HG03439 (cell line): ENCODE measurements around the gene SORCS2.
"Not testable (repeated sequence)": the region's sequence is repeated elsewhere in the genome, so short reads cannot be mapped to it uniquely, and the experiment has no call there.

ENCODE experiments used
- ATAC-seq: cut with Tn5 transposase; IDR thresholded peaks from one replicate; pipeline ENCODE4 v1.9.1; 2021; ENCODE audit warnings: mild to moderate bottlenecking, moderate library complexity; ENCODE audit not compliant: unreplicated experiment

Gene SORCS2

DNA sequence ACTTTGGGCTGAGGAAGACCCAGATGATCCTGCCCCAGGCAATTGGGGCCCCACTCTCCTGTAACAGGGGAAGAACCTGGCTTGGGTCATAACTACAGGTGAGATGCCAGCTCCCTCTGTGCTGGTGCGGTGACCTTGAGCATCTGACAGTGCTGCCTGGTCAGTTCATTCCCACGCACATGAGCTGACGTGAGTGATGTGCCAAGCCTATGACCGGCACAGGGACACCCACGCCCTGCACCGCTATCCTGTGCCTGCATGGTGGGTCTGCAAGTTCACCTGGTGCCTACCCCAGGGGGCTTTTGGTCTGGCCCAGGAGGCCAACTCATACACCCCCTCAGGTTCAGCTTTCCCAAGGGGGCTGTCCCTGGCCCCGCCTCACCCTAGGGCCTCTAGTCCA lies 366.1 kb downstream of the SORCS2 start:
- no peak for ATAC-seq

DNA sequence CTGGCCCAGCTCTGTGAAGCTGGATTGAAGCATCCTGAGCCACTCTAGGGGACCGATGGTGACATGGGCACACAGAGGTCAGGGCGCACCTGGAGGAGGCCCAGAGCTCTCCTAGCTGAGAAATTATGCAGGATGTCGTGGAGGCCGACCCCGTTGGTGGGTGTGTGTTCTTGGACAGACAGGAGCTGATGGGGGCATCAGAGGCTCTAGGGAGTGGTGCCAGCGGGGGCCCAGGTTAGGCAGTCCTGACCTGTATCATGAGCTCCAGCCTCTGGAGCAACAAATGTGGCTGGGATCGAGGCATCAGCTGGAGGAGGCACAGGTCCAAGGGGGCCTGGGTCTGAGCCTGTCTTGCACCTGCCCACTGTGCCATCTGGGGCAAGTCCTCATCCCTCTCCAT lies 367.0 kb downstream of the SORCS2 start:
- no peak for ATAC-seq

DNA sequence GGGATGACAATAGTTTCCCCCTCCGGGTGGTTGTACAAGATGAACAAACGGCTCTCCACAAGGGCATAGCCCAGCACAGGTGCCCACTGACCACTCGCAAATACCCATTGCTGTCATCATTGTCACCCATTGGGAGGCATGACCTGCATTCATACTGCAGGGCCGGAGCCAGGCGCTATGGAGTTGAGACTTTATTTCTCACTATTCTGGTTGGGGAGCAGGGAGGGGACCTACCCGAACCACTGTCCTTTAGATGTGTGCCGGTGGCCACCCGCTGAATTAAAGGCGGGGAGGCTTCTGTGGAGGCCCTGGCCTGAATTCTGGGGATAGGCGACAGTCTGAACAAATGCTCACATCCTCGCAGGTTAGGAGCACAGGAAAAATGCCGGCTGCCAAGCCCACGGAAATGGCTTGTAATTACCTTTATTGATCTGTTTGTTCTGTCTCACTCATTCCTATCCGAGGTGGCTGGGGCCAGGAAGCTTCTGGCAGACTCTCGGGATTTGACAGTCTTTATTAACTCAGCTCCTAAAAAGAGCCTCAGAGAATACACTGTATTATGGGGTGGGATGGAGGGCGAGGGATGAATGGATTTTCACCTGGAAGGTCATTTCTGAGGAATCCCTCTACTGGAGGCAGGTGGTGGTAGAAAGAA lies 367.5 kb downstream of the SORCS2 start:
- no peak for ATAC-seq

DNA sequence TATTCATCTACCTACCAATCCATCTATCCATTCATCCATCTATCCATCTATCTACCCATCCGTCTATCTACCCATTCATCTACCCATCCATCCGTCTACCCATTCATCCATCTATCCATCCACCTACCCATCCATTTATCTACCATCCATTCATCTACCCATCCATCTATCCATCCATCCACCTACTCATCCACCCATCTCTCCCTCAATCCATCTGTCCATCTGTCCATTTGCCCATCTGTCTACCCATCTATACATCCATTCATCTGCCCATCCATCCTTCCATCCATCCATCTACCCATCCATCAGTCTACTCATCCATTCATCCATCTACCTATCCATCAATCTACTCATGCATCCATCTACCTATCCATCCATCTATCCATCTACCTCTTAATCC lies 369.2 kb downstream of the SORCS2 start:
- no peak for ATAC-seq

DNA sequence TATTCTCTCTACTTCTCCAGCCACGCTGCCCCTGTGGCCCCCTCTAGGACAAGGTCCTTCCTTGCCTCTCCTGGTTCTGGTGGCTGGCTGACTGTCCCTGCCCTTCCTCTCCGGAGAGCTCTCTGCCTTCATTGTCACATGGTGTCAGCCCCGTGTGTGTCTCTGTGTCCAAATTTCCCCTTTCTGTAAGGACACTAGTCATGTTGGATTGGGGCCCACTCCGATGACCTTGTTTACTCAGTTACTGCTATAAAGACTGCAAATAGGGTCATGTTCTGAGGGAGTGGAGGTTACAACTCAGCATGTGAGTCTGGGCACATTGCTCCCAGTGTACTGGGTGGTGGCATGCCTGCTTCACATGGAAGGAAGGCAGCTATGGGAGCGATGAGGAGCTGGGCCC lies 371.9 kb downstream of the SORCS2 start:
- ATAC-seq = no peak

DNA sequence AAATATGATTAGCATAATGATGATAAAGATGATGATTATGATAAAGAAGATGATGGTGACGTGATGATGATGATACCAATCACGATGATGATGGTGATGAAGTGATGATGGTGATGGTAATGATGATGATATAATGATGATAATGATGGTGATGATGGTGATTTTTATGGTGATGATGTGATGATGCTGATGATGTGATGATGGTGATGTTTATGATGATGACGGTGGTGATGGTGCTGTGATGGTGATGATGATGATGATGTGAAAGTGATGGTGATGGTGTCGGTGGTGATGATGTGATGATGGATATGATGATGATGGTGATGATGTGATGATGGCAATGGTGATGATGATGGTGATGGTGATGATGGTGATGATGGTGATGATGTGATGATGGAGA lies 373.1 kb downstream of the SORCS2 start:
- no peak for ATAC-seq

DNA sequence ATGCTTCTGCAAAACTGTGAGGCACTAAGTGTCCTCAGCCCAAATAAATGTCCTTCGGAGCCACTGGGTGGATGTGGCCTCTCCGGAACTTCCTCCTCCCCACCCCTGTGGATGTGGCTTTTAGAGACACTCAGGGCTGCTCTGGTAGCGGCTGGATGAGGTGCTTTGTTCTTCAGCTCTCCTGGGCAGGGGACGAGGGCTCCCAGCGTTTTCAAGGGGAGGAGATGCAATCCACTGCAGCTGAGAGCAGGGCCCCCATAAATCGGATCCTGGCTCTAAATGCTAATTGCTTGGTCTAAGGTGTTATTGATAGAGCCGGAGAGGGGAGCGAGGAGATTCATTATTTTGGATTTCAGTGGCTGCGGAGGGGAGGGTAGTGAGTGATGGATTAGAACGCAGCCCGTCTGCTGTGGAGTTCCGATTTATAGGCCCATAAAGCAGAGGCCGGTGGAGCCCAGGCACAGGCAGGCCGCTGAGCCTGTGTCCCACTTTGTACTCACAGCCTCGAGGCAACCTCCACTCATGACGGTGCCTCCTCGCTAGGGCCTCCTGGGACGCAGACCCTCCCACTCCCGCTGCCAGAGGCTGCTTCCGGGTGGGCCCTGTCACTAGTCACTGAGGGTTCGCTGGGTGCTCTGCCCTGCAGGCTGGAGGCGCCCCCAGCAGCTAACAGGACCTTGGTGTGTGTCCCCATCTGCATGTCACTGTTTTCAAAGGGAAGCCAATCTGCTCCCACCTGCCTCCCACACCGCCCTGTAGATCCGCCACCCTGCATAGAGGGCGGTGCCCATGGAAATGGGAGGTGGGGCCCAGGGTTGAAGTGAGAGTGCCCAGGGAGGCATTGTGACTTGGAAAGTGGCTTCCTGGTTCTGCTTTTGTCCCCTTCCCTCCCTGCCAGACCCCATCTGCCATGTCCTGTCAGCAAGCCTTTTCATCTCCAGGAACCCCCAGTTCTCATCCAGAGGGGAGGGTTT lies 377.8 kb downstream of the SORCS2 start:
- no peak for ATAC-seq

DNA sequence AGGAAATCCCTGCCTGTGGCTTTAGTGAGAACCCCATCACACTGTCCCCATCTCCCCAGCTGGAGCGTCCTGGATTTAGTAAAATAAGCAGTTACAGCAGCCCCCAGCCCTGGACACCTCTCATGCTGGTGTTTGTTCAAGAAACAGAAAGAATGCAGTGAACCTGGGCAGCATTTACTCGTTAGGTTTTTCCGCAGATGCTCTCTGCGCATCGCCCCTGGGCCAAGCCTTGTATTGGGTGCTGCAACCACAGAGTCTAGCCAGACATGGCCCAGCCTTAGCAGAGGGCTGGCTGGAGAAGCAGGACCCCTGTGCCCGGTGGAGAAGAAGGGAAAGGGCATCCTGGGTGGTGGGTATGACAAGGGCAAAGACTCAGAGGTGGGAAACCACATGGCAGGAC lies 378.7 kb downstream of the SORCS2 start:
- ATAC-seq = no peak

DNA sequence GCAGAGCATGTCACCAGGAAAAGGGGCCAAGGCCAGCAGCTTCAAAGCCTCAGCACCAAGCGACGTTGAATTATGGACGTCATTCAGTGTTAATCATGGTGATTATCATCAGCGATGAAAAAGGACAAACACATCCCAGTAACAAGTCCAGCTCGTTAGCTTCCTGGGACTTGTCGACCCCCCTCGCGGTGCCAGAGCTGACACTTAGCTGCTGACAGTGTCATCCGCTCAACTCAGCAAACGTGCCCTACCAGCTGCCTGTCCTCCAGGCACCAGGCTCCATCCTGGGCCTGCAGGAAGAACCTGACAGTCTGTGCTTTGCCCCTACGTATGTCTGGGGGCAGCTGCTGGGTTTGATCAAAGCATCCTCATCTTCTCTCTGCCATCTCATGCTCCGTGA lies 379.4 kb downstream of the SORCS2 start:
- ATAC-seq = no peak

DNA sequence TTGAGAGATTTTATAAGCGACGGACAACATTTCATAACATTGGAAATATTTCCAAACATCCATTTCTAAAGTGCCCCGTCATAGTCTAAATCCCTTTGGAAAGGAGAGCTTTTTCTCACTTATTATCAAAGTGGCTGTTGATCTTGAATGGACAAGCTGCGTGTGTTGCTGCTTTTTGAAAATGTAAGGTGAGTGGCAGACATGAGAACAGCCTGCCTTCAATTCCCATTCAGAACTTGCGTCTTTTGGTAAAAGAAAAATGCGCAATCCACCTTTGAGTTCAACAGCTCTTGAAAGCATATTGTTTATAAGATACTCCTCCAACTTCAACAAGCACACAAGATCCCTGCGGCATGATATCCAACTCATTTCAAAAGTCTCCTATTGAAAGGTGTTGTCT lies 380.6 kb downstream of the SORCS2 start:
- ATAC-seq = no peak

DNA sequence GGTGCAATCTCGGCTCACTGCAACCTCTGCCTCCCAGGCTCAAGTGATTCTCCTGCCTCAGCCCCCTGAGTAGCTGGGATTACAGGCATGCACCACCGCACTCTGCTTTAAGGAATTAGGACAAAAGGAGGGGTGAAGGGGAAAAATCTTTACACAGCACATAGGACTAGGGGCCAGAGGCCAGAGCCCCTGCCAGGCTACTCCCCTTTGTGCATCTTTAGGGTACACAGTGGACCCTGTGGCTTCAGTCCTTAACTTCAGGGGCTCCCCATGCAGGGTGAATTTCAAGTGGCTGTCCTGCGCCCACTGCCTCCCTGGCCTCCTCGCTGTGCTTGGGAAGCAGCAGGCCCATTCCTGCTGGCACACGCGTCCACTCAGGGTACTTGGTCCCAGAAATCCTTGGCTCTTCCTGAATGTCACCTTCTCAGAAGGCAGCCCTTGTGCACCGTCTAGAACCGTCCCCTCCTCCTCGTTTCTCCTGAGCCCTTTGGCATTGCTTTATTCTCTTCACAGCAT lies 381.3 kb downstream of the SORCS2 start:
- no peak for ATAC-seq

DNA sequence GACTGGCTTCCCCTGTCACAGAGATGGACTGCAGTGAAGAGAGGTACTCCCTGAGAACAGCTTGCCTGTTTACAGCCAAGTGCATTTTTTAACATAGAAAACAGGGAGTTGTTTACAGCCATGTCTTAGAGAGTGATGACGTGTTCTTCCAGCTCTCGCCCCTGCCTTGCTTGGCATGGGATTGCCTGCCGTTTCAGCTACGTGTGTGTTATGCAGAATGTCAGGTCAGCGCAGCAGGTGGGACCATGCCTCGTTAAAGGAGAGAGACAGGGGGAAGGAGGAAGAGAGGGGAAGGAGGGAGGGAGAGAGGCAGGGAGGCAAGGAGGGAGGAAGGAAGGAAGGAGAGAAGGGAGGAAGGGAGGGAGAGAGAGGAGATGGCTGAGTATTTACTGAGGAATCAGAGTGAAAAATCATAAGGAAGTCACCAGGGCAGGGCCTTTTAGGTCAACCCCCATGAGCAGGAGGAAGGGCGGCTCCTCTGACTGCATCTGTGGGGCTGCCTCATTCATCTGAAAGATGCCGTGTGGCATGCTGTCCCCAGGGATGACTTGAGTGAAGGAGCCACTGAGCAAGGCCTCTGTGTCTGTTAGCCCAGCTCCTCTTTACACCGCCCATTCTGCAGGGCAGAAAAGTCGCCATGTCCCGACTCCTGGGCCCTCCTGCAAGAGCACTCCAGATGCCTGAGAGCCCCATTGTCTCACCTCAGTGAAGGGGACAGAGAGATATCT lies 382.1 kb downstream of the SORCS2 start:
- no peak for ATAC-seq

DNA sequence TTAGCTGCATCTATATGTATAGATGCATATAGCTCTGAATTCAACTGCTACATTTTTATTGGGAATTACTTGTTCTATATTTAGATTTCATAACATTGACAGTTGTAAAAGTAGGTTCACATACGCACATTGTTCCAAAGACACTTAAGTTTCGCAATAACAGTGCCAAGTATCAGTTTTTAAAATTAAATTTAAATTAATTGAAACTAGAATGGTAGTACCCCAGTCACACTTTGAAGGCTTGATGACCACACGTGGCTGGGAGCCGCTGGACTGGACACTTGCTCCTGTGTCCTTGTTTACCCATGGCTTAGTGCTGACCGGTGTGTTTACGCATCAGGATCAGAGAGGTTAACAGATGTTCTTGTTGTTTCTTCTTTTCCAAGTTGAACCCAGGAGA lies 383.1 kb downstream of the SORCS2 start:
- no peak for ATAC-seq

DNA sequence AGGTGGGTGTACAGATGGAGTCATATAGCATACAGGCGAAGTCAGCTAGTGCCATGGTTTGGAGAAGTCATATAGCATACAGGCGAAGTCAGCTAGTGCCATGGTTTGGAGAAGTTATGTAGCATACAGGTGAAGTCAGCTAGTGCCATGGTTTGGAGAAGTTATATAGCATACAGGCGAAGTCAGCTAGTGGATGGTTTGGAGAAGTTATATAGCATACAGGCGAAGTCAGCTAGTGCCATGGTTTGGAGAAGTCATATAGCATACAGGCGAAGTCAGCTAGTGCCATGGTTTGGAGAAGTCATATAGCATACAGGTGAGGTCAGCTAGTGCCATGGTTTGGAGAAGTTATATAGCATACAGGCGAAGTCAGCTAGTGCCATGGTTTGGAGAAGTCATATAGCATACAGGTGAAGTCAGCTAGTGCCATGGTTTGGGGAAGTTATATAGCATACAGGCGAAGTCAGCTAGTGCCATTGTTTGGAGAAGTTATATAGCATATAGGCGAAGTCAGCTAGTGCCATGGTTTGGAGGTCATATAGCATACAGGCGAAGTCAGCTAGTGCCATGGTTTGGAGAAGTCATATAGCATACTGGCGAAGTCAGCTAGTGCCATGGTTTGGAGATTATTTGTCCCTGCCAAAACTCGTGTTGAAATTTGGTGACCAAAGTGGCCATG lies 385.2 kb downstream of the SORCS2 start:
- not testable (repeated sequence) for ATAC-seq

DNA sequence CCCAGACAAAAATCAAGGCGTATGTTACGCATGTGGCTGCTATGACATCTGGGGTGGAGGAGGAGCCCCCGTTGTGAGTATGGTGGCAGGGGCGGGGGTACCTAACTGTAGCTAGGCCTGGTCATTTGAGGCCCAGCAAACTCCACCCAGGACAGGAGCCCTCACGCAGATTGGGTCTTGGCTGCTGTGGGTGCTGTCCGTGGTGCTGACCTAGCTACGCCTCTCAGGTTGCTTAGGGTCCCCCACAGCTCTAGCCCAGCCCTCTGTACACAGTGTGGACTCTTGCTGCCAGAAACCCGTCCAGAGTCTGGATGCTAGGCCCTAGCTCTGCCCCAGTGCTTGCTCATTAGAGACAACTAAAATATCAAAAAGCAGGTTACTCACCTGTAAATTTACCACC lies 389.1 kb downstream of the SORCS2 start:
- ATAC-seq = no peak

DNA sequence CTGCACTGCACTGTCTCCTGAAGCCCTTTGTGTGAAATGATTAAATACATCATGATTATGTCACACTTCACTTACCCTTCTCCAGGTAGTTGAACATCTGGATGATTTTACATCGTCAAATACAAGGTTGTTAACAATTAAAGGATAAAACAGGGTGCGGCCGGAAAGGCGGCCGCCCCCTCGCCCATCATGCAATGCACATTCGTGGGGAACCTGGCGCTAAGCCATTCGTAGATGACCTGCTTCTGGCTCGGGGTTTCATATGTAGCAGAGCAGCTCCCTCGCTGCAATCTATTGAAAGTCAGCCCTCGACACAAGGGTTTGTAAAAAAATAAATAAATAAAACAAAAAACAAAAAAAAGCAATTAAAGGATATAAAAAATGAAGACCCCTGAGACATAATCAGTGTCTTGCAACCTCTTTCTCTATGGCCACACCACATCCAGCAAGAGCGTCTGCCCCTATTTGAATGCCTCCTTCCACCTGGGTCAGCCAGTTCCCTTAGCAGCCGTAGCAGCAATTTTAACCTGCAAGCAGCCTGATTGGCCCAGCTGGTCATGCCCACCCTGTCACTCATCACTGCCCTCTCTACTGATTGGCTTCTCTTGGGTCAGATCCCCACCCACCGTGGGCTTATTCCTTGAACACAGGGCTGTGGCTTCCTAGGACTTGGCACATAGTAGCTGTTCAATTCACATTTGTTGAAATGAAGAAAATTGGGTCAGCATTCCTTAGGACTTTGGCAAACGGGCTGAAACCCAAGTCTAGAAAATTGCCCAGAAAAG lies 390.2 kb downstream of the SORCS2 start:
- ATAC-seq = no peak

DNA sequence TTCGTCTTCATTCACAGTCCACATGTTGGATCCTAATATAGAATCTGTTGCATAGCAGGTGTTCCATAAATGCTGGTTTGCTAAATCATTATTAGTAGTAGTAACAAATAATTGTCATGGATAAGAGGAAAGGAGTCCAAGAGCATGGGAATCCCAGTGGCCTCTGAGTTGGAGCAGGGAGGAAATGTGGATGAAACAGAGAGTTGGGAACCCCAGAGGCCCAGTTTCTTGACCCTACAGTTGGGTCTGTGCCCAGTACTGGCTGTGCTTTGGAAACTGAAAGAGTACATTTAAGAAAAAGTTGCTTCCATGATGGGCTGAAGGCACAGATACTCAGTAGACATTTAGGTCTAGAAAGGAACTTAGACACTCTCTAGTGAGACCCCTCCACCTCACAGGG lies 391.8 kb downstream of the SORCS2 start:
- ATAC-seq = no peak

DNA sequence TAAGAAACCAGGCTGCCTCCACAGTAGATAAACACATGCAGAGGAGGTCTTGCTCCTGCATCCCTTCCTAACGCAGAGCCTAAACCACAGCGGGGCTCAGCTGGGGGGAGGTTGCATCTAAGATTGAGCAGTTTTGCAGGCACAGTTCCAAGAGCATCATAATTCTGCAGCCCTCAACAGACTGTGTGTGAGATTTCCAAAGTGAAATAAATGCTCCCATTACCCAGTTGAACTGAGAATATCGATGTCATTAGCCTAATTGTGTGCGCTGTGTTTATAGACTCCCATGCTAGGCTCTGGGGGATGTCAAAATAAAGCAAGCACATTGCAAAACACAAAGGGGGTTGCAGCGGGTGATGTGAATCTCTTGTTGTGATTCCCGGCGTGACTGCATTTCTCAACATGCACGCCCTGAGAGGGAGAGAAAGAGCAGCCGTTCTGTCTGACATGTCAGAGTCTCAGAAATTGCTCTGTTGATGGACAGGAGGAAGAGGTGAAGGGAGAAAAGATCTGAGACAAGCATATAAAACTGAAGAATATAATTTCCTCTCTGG lies 392.3 kb downstream of the SORCS2 start:
- no peak for ATAC-seq

DNA sequence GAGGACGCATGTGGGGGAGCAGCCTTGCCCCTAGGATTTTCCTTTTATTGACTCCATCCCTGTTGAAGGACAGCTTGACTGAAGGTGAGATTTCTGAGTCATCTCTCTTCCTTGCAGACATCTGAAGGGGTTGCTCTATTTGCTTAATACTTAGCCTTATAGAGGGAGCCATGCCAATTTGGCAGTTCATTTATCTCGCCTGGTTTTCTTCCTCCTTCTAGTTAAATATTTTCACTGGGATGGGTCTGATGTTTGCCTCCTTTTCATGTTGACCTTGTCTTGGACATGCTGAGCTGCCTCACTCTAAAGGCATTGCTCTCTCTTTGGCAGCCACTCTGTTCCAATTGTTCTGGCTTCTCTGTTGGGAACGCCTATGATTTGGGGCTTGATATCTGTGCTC lies 393.4 kb downstream of the SORCS2 start:
- ATAC-seq = no peak
